Choroid plexus epithelial cell (primary cell): Measurements from ENCODE around the gene ZNF641.
"Not testable (repeated sequence)": the region's sequence is repeated elsewhere in the genome, so short reads cannot be mapped to it uniquely, and the experiment has no call there.

Experiments
- DNase-seq: peaks from one replicate; pipeline ENCODE4 v3.0.0-alpha.2; 2010; ENCODE audit warnings: low read depth
- H3K4me3 ChIP-seq: 2 replicates; pipeline ENCODE4 v1.5.1; 2011; ENCODE audit warnings: low read depth, mild to moderate bottlenecking, control low read depth, low read length, moderate library complexity
- CTCF ChIP-seq: conservative IDR thresholded peaks from 2 replicates; pipeline ENCODE4 v1.5.1; 2011; ENCODE audit warnings: low read depth, mild to moderate bottlenecking, control low read depth, inconsistent platforms, low read length, moderate library complexity

Gene ZNF641

GRCh38 chr12:48336061-48336460 lies 14.7 kb downstream of the ZNF641 start:
- H3K4me3 ChIP-seq, result no peak overlapping the region
- peak; percentile 9 for DNase-seq
- no peak for TF ChIP-seq CTCF

- no peak for TF ChIP-seq CTCF
- no peak for DNase-seq
Measured at GRCh38 chr12:48334808-48335207, 15.9 kb downstream of the ZNF641 start.

GRCh38 chr12:48333680-48334079 lies 17.0 kb downstream of the ZNF641 start:
- DNase-seq, H3K4me3 ChIP-seq: not testable (repeated sequence)

More at GRCh38 chr12:48334808-48335207, 15.9 kb downstream of the ZNF641 start:
- H3K4me3 ChIP-seq, result no peak overlapping the region

- TF ChIP-seq CTCF, result no peak
- no peak overlapping the region for H3K4me3 ChIP-seq
- DNase-seq, result peak; percentile 12
Measured at GRCh38 chr12:48331399-48331798, 19.3 kb downstream of the ZNF641 start.

- DNase-seq, result no peak
- no peak for TF ChIP-seq CTCF
- H3K4me3 ChIP-seq, result no peak overlapping the region
Measured at GRCh38 chr12:48329199-48329939, 21.4 kb downstream of the ZNF641 start.

- DNase-seq, result no peak
- H3K4me3 ChIP-seq, result no peak overlapping the region
- TF ChIP-seq CTCF, result no peak
Measured at GRCh38 chr12:48316491-48316890, 34.2 kb downstream of the ZNF641 start.

- no peak for DNase-seq
- no peak for TF ChIP-seq CTCF
- no peak overlapping the region for H3K4me3 ChIP-seq
Measured at GRCh38 chr12:48311313-48311712, 39.4 kb downstream of the ZNF641 start.
